AG04449 (cell line): ENCODE results near the gene RXFP1.

ENCODE experiments used
- CTCF ChIA-PET: fragments of 350-600 bp; formaldehyde crosslinking; extraction: SDS; loops from one replicate; lab custom pipeline; 2021; ENCODE audit warnings: antibody characterized with exemption; lab: Yijun Ruan, JAX
- POLR2A ChIA-PET: fragments of 400-600, 350-600 bp; formaldehyde crosslinking; extraction: SDS; loops from one replicate; lab custom pipeline; 2020; ENCODE audit warnings: antibody characterized with exemption, inconsistent platforms; lab: Yijun Ruan, JAX
- DNase-seq: peaks from one replicate; pipeline ENCODE4 v3.0.0-alpha.2; 2010; ENCODE audit warnings: low read depth, low spot score
- H3K4me3 ChIP-seq: 2 replicates; pipeline ENCODE4 v1.5.1; 2011; ENCODE audit warnings: low read depth, mild to moderate bottlenecking, control low read depth, low read length
- TF ChIP-seq, protein P1 (sequence below): IDR thresholded peaks from one replicate; pipeline ENCODE4 v1.5.1; 2011; ENCODE audit warnings: mild to moderate bottlenecking, moderate library complexity, low read length, control low read depth, inconsistent platforms; ENCODE audit not compliant: insufficient read depth; ENCODE audit errors: missing control alignments

The RXFP1 gene

GRCh38 chr4:158688813-158689212, 167.1 kb downstream of the RXFP1 start:
- no peak overlapping the region for H3K4me3 ChIP-seq
- ChIA-PET POLR2A (no interaction called here), CTCF (no interaction called here)
- no peak for DNase-seq
- TF ChIP-seq, protein P1, sequence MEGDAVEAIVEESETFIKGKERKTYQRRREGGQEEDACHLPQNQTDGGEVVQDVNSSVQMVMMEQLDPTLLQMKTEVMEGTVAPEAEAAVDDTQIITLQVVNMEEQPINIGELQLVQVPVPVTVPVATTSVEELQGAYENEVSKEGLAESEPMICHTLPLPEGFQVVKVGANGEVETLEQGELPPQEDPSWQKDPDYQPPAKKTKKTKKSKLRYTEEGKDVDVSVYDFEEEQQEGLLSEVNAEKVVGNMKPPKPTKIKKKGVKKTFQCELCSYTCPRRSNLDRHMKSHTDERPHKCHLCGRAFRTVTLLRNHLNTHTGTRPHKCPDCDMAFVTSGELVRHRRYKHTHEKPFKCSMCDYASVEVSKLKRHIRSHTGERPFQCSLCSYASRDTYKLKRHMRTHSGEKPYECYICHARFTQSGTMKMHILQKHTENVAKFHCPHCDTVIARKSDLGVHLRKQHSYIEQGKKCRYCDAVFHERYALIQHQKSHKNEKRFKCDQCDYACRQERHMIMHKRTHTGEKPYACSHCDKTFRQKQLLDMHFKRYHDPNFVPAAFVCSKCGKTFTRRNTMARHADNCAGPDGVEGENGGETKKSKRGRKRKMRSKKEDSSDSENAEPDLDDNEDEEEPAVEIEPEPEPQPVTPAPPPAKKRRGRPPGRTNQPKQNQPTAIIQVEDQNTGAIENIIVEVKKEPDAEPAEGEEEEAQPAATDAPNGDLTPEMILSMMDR, result no peak
